Measurements from ENCODE around the gene OGN. TPM values are rescaled to one million over a fixed set of nuclear protein-coding genes. Genes with fewer than 3 reads are reported as not detected.
A peak's percentile ranks its signal among the peaks of the same experiment; 100 is the strongest.

The OGN gene
- polyA plus RNA-seq, 1 donor, result 184 TPM

DNA sequence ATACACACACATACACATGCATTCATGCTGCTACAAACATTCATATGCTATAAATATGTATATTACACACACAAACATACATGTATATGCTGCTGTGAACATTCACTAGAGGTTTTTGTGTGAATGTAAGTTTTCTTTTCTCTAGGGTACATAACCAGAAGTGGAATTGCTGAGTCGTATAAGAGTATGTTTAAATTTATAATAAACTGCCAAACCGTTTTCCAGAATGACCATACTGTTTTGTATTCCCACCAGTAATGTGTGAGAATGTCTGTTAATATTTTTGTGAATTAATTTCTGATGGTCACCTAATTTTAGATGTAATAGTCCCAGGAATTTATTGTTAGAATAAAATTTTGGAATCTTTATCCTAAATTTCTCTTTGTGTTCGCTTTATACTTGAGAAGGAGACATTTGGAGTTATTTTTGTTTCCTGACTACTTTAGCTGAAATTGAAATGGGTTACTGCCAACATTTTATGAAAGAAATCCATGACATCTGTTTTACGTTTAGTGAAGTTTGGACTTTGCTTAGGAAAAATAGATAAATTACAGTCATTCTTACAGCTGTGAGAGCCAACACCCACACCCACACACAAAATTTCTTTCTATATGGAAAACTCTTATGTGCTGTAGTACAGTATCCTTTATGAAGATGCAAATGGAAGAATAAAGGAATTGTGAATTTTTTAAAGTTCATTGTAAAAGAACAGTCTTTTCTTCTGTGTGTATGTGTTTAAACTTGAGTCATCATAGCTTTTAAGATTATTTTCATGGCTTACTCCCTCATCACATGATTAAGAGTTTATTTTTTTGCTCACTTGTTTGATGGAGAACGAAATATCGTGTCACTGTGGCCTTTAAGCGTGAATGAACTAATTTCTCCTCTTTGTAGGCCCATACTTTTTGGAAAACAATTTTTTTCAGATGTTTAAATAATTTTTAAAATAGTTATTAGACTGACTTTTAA is 54.3 kb downstream of the OGN start:
- Histone ChIP-seq H3K27ac (ENCODE audit: low read length) (peak overlapping the region; percentile 56), H3K4me3 (ENCODE audit: low read length) (no peak overlapping the region), H3K36me3 (ENCODE audit: control insufficient read depth, insufficient read depth, low read length) (no peaks in the 10 kb centered on the region), H3K4me1 (ENCODE audit: control insufficient read depth, insufficient read depth, low read length) (peaks cover 3% of the 10 kb centered on the region), H3K9me3 (ENCODE audit: control insufficient read depth, low read depth, low read length) (no peaks in the 10 kb centered on the region), H3K27me3 (ENCODE audit: control insufficient read depth, insufficient read depth, low read length) (no peaks in the 10 kb centered on the region)
- 54% methylated on average over 5 of the region's 7 CpGs for WGBS (ENCODE audit: insufficient coverage, low lambda C conversion rate)
- DNase-seq, result peak; percentile 14 to 34

DNA sequence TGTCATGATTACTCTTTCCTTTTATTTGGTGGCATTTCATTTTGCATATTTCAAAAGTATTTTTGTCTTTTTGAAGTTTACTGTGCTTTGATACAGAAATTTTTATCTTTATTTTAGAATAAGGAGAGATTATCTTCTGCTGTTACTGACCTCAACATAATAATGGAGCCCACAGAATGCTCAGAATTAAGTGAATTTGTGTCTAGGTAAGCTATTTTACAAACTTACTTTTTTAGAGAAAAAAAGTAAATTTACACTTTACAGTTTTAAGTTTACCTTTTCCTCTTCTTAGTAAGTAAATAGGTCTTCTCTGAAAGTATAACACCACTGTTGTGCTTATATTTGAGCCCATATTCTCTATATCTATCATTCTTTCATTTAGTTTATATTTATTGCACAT is 58.8 kb downstream of the OGN start:
- no peaks in the 10 kb centered on the region for H3K4me1 ChIP-seq (ENCODE audit: control insufficient read depth, insufficient read depth, low read length)
- H3K27ac ChIP-seq (ENCODE audit: low read length), result no peak overlapping the region
- no peaks in the 10 kb centered on the region for H3K27me3 ChIP-seq (ENCODE audit: control insufficient read depth, insufficient read depth, low read length)
- H3K9me3 ChIP-seq (ENCODE audit: control insufficient read depth, low read depth, low read length), result no peaks in the 10 kb centered on the region
- no peak for DNase-seq
- H3K36me3 ChIP-seq (ENCODE audit: control insufficient read depth, insufficient read depth, low read length), result no peaks in the 10 kb centered on the region
- H3K4me3 ChIP-seq (ENCODE audit: low read length), result no peak overlapping the region

DNA sequence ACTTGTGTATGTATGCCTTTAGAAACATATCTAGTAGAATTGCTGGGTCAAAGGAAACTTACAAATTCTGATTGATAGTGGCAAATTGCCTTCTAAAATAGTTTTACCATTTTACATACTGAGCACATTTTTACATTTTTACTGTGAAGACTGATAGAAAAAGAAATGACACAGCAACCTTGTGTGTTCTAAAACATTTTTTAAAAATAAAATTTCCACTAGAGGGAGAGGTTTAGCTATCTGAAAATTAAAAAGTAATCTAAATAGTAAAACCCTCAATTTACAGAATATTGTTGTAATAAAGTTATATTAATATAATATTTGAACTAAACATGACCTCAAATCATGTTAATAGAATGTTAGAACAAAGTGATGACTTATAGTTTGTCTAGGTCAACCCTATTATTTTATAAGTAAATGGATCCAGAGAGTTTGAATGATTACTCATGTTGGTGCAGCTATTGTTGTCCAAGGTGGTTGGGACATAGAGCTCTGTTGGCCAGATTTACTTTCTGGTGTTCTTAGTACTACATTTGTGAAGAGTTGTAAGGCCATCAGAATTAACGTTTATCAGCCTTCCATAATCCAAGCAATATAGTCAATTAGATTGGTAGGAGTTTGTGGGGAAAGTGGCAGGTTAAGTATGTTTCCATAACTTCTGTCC is 61.4 kb downstream of the OGN start:
- WGBS (ENCODE audit: insufficient coverage, low lambda C conversion rate), result no CpG with 5 or more reads among the region's 1 CpG

DNA sequence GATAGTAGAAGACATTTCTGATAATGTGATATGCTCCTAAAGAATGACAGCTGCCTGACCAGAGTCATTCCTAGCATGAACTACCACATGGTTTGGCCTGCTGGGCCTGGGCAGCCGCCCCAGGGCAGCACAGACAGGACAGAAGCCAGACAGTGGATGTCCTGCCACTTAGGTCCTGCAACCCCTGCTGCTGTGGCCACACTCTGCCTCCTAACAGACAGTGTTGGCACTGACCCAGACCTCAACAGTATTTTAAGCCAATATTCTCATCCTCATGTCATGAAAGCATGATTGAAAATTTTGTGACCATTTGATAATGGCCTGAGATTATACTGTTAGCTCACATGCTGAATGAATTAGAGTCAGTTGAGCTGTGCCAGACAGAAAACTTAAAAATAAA is 62.8 kb downstream of the OGN start:
- DNase-seq, result no peak
- H3K4me1 ChIP-seq (ENCODE audit: control insufficient read depth, insufficient read depth, low read length), result no peaks in the 10 kb centered on the region
- H3K4me3 ChIP-seq (ENCODE audit: low read length), result no peak overlapping the region
- no peaks in the 10 kb centered on the region for H3K27me3 ChIP-seq (ENCODE audit: control insufficient read depth, insufficient read depth, low read length)
- no CpG with 5 or more reads among the region's 1 CpG for WGBS (ENCODE audit: insufficient coverage, low lambda C conversion rate)
- no peaks in the 10 kb centered on the region for H3K9me3 ChIP-seq (ENCODE audit: control insufficient read depth, low read depth, low read length)
- peaks cover 7% of the 10 kb centered on the region for H3K36me3 ChIP-seq (ENCODE audit: control insufficient read depth, insufficient read depth, low read length)
- no peak overlapping the region for H3K27ac ChIP-seq (ENCODE audit: low read length)

More for the DNA sequence above, 61.4 kb downstream of the OGN start:
- peaks cover 7% of the 10 kb centered on the region for H3K36me3 ChIP-seq (ENCODE audit: control insufficient read depth, insufficient read depth, low read length)
- H3K9me3 ChIP-seq (ENCODE audit: control insufficient read depth, low read depth, low read length), result no peaks in the 10 kb centered on the region
- no peak overlapping the region for H3K27ac ChIP-seq (ENCODE audit: low read length)
- H3K27me3 ChIP-seq (ENCODE audit: control insufficient read depth, insufficient read depth, low read length), result no peaks in the 10 kb centered on the region
- no peak for DNase-seq
- H3K4me3 ChIP-seq (ENCODE audit: low read length), result no peak overlapping the region
- H3K4me1 ChIP-seq (ENCODE audit: control insufficient read depth, insufficient read depth, low read length), result no peaks in the 10 kb centered on the region

DNA sequence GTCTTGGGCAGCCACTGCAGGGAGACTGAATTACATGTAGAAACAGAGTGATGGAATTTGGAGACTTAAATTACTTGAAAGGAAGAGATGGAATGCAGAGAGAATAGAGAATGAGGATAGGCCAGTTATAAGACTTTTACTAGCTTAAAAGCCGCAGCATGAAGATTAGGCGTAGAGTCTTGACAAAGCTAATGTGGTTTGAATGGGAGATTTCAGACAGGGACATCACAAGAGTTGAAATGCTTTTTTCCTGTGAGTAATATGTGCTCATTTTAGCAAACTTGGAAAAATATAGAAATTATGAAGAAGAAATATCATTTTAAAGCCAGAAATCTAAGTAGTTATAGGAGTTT is 71.1 kb downstream of the OGN start:
- 90% methylated on average over 2 of the region's 2 CpGs for WGBS (ENCODE audit: insufficient coverage, low lambda C conversion rate)
- Histone ChIP-seq H3K27me3 (ENCODE audit: control insufficient read depth, insufficient read depth, low read length) (no peaks in the 10 kb centered on the region), H3K4me3 (ENCODE audit: low read length) (no peak overlapping the region), H3K36me3 (ENCODE audit: control insufficient read depth, insufficient read depth, low read length) (no peaks in the 10 kb centered on the region), H3K4me1 (ENCODE audit: control insufficient read depth, insufficient read depth, low read length) (no peaks in the 10 kb centered on the region), H3K9me3 (ENCODE audit: control insufficient read depth, low read depth, low read length) (no peaks in the 10 kb centered on the region), H3K27ac (ENCODE audit: low read length) (no peak overlapping the region)
- no peak for DNase-seq

Other genes starting within 250 kb of the OGN start
- gene IARS1, start 110.9 kb downstream of the OGN start, polyA plus RNA-seq, result 60.5 TPM
- 38.8 TPM for gene NOL8, start 79.2 kb downstream of the OGN start, polyA plus RNA-seq
- gene CENPP, start 78.6 kb downstream of the OGN start, polyA plus RNA-seq, result 2.8 TPM
- 0.85 TPM for gene OMD, start 19.9 kb upstream of the OGN start, polyA plus RNA-seq
- gene ASPN, start 77.9 kb upstream of the OGN start, polyA plus RNA-seq, result 40.3 TPM
- 9.8 TPM for gene ECM2, start 131.4 kb upstream of the OGN start, polyA plus RNA-seq